ENCODE data around the gene PDE4D.

- no peak for TF ChIP-seq CTCF (IDR thresholded peaks at IDR 0.05)
- TF ChIP-seq POLR2A (IDR thresholded peaks at IDR 0.05) = no peak
Observed at GRCh38 chr5:59835800-59836199, 57.7 kb downstream of the PDE4D start.
